GM19238 (cell line): ENCODE results near the gene PRICKLE2.

Experiments
- DNase-seq: peaks from one replicate; pipeline ENCODE4 v3.0.0; 2011; ENCODE audit warnings: low spot score; ENCODE audit not compliant: insufficient read length

The PRICKLE2 gene

DNA sequence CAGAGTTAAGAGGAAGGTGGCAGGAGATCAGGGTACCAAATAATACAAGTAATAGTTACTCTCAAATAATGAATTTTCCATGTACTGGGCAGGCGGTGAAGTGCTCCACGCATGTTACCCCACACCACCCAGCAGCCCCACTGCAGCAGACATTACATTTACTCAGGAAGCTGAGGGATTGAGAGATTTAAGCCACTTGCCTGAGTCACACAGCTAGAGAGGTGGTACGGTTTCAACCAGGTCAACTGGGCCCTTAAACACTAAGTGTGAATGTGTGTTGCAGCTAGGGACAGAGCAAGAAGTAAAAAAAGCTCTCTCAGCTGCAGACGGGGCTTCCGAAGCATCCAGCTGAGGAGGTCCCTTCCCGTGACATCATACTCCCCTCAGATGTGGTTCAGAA is 91.3 kb downstream of the PRICKLE2 start:
- no peak for DNase-seq

DNA sequence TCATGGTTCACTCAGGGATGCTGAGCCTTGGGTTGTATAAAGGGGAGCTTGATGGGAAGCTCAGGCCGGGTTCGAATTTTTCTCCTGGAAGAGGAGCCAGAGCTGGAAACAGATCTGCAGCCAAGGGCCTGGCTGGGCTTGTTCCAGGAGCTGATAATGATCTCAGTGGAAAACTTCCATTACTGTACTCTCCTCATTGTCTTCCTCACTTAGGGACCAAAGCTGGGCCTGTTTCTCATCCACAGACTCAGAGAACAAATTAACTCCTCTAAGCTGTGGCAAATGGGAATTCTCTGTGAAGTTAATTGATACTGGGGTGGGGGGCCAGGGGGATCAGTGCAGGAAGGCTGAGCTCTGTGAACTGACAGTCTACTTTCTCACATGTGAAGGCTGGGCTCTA is 92.0 kb downstream of the PRICKLE2 start:
- DNase-seq, result no peak

DNA sequence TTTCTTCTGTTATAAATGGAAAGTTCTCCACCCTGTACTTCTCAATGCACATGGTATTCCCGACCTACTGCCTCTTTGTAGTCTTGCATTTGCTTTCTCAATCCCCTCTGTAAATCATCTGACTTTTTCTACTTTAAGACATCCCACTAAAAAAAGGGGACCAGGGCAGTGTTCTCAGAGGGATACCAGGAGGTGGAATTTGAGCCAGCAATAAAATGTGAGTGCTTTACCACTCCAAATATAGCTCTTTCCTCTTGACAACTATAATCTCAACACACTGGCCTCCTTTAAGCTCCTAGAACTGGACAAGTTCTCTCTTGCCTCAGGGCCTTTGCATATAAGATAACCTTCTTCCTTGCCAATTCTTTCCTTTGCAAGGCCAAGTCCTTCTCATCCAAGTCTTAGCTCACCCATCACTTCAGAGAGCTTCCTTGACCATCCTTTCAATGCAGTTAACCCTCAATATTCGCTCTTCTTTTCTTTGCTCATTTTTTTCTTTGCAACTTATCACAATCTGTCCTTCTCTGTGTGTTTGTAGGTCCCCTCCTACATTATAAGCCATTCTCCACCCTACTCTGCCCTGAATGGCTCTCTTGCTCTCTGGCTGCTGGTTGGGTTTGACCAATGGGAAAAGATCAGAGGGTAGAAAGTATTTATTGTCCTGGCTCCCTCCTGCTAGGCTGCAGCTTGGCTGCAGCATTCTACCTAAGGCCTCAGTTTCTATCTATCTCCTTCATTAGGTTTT is 93.4 kb downstream of the PRICKLE2 start:
- DNase-seq, result no peak

- no peak for DNase-seq
Observed at GRCh38 chr3:64130436-64130835, 94.8 kb downstream of the PRICKLE2 start.

DNA sequence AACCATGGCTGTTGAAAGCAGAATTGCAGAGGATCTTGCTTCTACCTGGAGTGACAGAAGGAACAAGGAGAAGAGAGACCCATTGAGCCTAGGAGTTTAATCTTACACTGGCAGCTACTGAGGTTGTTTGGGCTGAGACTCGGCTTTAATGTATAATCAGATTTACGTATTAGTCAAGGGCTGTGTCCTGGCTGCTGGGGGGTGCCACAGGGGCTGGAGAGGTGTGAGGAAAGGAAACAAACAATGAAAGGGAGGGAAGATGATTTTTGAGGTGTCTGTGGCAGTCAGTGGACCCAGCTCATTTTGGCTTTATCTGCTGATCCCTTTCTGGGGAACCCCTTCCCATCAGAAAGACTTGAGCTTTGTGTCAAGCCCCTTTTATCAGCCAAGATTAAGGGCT is 95.7 kb downstream of the PRICKLE2 start:
- no peak for DNase-seq

DNA sequence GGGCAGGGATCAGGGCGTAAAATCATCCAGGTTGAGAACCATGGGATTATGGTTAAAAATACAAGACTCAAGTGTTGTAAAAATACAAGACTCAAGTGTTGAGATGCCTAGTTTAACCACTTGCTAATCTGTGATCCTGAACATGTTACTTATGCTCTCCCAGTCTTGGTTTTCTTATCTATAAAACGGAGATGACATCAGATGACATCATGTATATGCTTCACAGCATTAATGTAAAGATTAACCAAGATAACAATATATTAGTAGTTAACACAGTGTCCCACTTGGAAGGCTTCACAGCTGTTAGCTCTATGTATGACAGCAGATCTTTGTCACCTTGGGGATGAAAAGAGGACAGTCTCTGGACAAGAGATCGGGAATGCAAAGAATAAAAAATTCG is 96.2 kb downstream of the PRICKLE2 start:
- DNase-seq, result no peak

DNA sequence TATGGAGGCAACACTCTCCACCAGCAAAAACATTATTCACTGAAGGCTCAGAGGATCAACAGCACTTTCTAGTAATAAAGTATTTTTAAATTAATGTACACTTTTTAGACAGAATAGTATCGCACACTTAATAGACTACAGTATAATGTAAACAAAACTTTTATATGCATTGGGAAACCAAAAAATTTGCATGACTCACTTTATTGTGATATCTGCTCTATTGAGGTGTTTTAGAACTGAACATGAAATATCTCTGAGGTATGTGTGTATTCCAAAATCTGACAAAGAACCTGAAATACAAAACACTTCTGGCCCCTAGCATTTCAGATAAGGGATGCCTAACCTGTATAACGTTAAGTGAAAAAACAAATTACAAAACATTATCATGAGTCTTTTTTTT is 99.7 kb downstream of the PRICKLE2 start:
- DNase-seq, result no peak

DNA sequence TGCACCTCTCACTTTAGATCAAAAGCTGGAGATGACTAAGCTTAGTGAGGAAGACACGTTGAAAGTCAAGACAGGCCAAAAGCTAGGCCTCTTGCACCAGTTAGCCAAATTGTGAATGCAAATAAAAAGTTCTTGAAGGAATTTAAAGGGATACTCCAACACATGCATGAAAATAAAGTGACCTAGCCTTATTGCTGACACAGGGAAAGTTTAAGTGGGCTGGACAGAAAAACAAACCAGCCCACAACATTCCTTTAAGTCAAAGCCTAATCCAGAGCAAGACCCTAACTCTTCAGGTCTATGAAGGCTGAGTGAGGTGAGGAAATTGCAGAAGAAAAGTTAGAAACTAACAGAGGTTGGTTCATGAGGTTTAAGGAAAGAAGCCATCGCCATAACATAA is 101.3 kb downstream of the PRICKLE2 start:
- no peak for DNase-seq

GRCh38 chr3:64122476-64122875 is 102.8 kb downstream of the PRICKLE2 start:
- DNase-seq, result no peak

- no peak for DNase-seq
Observed at GRCh38 chr3:64121750-64122311, 103.4 kb downstream of the PRICKLE2 start.

DNA sequence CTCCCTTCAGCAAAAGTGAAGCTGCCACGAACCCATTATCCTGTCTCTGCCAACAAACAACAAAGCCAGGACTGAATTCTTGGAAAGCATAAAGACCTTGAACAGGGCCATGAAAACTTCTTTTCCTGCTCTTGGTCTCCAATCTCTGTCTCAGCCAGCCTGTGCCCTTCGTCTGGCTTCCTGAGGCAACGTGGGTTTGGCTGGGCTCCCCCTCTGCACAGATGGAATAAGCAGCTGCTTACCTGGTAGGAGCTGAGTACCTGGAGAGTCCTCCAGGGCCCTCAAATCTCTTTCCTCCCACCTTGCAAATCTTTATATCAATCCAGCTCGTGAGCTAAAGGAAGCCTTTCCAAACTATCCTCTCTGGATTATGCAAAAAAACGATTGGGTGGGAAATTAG is 104.4 kb downstream of the PRICKLE2 start:
- no peak for DNase-seq

GRCh38 chr3:64117483-64117882 is 107.8 kb downstream of the PRICKLE2 start:
- DNase-seq, result no peak

- DNase-seq, result no peak
Observed at GRCh38 chr3:64114651-64115050, 110.6 kb downstream of the PRICKLE2 start.

DNA sequence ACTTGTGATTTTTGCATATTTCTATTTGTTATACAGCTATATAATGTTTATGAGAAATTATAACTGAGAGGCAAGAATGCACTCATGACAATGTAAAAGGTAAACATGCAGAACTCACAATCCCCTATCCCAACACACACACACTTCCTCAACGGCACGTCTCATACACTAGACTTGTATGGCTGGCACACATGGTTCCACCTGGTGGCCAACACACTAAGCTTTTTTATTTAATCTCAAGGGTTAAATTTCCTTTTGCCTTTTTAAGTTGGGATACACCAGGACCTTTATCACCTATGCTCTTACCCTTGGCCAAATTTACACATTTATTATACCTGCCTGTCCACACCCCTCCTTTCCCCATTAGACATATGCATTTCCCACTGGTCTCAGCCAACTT is 113.4 kb downstream of the PRICKLE2 start:
- no peak for DNase-seq

DNA sequence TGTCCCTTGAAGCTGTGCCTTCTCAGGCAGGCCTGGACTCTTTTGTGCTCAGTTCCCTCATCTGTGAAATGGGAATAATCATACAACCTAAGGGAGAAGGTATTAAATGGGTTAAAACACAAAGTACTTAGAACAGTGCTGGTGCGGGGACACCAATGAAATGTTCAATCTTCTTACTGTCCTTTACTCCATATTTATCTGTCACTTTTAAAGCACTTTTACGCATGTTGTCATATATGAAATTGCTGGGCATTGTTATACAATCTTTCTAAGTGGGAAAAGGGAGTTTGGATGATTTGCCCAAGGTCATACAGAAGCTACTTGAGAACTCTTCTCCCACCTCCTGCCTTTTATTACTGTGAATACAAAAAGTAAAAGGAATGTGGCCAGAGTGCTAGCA is 114.2 kb downstream of the PRICKLE2 start:
- DNase-seq, result no peak

DNA sequence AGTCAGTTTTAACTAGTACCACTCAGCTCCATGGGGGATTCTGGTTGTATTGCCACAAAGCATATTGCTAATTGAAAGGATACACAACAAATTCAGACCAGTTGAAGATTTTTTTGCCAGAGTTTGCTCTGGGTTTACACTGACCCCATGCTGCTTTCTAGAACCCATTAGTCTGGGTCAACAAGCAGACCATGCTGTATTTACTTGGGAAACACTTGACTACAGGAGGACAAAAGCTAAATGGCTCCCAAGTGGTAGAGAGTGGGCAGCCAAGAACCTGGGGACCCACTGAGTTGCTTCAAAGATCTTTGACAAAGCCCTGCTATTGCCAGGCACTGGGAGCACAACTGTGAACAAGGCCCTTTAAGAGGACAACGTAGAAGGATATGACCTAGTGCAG is 115.2 kb downstream of the PRICKLE2 start:
- no peak for DNase-seq

DNA sequence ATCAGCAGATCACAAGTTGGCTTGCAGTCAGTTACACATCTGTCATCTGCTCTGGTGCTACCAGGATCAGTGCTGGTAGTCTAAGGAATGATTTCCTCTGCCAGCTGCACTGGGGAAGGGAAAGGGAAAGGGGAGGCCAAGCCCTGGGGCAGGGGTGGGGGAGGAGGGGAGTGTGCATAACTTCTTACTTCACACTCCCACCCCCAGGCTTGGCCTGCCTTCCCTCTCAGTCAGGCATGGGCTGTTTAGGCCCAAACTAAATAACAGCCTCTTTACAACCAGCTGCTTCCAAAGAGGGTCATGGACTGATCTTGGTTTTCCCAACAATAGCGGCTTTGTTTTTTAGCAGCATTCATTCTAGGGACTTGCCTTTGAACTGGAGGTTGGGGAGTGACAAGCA is 115.8 kb downstream of the PRICKLE2 start:
- no peak for DNase-seq

GRCh38 chr3:64108784-64109317 is 116.4 kb downstream of the PRICKLE2 start:
- DNase-seq, result no peak

DNA sequence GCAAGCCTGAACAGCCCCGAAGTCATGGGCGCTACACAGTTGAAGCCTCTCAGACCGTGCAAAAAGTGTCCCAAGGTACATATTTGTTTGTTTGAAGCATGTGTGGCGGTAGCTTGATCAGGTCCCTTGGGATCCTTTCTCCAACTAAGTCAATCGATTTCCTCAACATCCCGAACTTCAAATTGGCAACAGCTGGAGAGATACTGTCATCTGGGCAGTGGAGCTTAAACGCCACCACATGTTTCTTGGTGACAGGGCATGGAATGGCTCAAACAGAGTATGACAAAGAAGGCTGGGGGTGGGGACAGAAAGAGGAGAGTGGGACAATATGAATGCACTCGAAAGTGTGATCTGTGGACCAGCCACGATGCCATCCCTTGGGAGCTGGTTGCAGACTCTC is 117.0 kb downstream of the PRICKLE2 start:
- no peak for DNase-seq

DNA sequence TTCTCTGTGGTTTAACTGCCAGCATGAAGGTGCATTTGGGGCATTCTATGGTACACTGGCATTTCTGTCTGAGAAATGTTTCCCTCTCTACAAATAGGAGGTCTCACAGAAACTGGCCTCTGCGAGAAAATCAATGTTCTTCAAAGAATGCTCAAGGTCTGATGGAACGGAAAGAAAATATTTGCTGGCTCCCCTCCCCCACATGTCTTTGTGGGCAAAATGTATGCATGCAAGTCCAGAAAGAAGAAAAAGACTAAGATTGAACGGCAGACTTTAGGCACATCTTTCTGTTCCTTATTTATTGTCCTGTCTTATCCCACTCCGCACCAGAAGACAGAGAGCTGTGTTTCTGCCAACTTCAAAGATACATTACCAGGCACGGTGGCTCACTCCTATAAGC is 118.1 kb downstream of the PRICKLE2 start:
- no peak for DNase-seq

- DNase-seq, result no peak
Observed at GRCh38 chr3:64105816-64106215, 119.5 kb downstream of the PRICKLE2 start.

DNA sequence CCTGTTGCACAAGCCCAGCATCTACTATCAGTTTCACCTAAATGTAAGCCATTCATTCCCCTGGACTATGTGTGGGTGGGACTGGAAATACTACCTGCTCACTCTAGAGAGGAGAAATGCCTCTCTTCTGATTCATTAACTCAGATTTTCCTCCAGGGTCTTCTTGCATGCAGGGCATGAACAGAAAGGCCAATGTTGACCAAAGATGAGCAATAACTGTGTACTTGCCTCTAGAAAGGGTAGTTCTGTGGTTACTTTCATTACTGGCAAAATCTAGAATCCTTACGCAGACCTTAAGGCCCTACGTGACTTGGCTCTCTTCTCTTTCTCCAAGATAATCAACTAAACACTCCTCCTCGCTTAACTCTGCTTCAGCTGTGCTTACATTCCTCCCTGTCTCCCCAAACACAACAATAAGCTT is 120.6 kb downstream of the PRICKLE2 start:
- DNase-seq, result no peak

DNA sequence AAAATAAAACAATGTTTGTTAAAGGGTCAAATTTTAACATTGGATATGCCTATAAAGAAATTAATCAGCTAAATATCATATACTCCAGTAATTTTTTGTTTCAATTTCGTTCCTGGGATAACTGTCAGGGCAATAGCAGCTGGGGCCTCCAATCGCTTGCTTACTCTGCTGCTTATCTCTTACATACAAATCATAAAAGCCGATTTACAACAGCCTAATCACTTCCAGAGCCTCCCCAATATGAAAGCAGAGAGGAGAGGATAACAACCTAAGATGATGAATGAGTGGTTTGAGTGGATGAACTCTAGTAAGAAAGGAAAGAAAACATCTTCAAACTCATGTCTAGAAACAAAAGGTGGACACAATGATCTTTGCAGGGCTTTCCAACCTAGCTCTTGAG is 121.3 kb downstream of the PRICKLE2 start:
- no peak for DNase-seq
